H9 (cell line): ENCODE measurements around the gene NR3C2. TPM values are rescaled to one million over a fixed set of nuclear protein-coding genes. Genes with fewer than 3 reads are reported as not detected.

Experiments used
- DNase-seq: peaks from one replicate; pipeline ENCODE4 v3.0.0-alpha.2; 2017
- H2AFZ ChIP-seq: one replicate; pipeline ENCODE4 v1.6.1; 2013; ENCODE audit warnings: mild to moderate bottlenecking, low read length, control low read depth, moderate library complexity
- H2AK5ac ChIP-seq: 2 replicates; pipeline ENCODE4 v1.6.1; 2013; ENCODE audit warnings: low read length, control low read depth, mixed read lengths; ENCODE audit not compliant: insufficient read length
- H2BK120ac ChIP-seq: one replicate; pipeline ENCODE4 v1.6.1; 2013; ENCODE audit warnings: low read depth, mild to moderate bottlenecking, low read length, control low read depth, inconsistent platforms; ENCODE audit not compliant: poor library complexity, severe bottlenecking
- H2BK12ac ChIP-seq: 2 replicates; pipeline ENCODE4 v1.6.1; 2013; ENCODE audit warnings: low read length, control low read depth, mixed read lengths, low read depth; ENCODE audit not compliant: insufficient read length
- H2BK15ac ChIP-seq: 2 replicates; pipeline ENCODE4 v1.6.1; 2013; ENCODE audit warnings: low read depth, low read length, control low read depth
- H2BK20ac ChIP-seq: one replicate; pipeline ENCODE4 v1.6.1; 2013; ENCODE audit warnings: low read depth, mild to moderate bottlenecking, low read length, control low read depth, inconsistent platforms; ENCODE audit not compliant: poor library complexity, severe bottlenecking
- H2BK5ac ChIP-seq: 2 replicates; pipeline ENCODE4 v1.6.1; 2013; ENCODE audit warnings: low read length, control low read depth, mixed read lengths; ENCODE audit not compliant: insufficient read length
- H3K14ac ChIP-seq: 2 replicates; pipeline ENCODE4 v1.6.1; 2013; ENCODE audit warnings: low read length, control low read depth; ENCODE audit not compliant: insufficient read depth
- H3K18ac ChIP-seq: 2 replicates; pipeline ENCODE4 v1.6.1; 2013; ENCODE audit warnings: low read depth, mild to moderate bottlenecking, mixed read lengths, low read length, control low read depth; ENCODE audit not compliant: insufficient read length
- H3K23ac ChIP-seq: 2 replicates; pipeline ENCODE4 v1.6.1; 2013; ENCODE audit warnings: low read length, control low read depth, mixed read lengths, low read depth; ENCODE audit not compliant: insufficient read length
- H3K23me2 ChIP-seq: 2 replicates; pipeline ENCODE4 v1.6.1; 2013; ENCODE audit warnings: low read depth, mild to moderate bottlenecking, mixed read lengths, low read length, control low read depth; ENCODE audit not compliant: insufficient read length, poor library complexity, severe bottlenecking
- H3K27ac ChIP-seq: 2 replicates; pipeline ENCODE4 v1.5.1; 2013; ENCODE audit warnings: low read length, control low read depth, mixed read lengths, low read depth; ENCODE audit not compliant: insufficient read length
- H3K27me3 ChIP-seq: 2 replicates; pipeline ENCODE4 v1.6.1; 2013; ENCODE audit warnings: low read length, control low read depth, inconsistent platforms; ENCODE audit not compliant: insufficient read depth
- H3K4ac ChIP-seq: 2 replicates; pipeline ENCODE4 v1.6.1; 2013; ENCODE audit warnings: low read depth, mild to moderate bottlenecking, control low read depth, inconsistent platforms, low read length, moderate library complexity
- H3K4me1 ChIP-seq: 2 replicates; pipeline ENCODE4 v1.6.1; 2013; ENCODE audit warnings: low read length, control low read depth, inconsistent platforms; ENCODE audit not compliant: insufficient read depth
- H3K4me2 ChIP-seq: 2 replicates; pipeline ENCODE4 v1.6.1; 2013; ENCODE audit warnings: low read length, control low read depth, mixed read lengths; ENCODE audit not compliant: insufficient read length, insufficient read depth
- H3K56ac ChIP-seq: 2 replicates; pipeline ENCODE4 v1.6.1; 2013; ENCODE audit warnings: low read depth, mild to moderate bottlenecking, mixed read lengths, low read length, control low read depth; ENCODE audit not compliant: insufficient read length
- H3K79me1 ChIP-seq: 2 replicates; pipeline ENCODE4 v1.6.1; 2013; ENCODE audit warnings: low read depth, mild to moderate bottlenecking, moderate library complexity, low read length, control low read depth, inconsistent platforms; ENCODE audit not compliant: insufficient read depth, poor library complexity, severe bottlenecking
- H3K79me2 ChIP-seq: 2 replicates; pipeline ENCODE4 v1.6.1; 2013; ENCODE audit warnings: low read length, control low read depth, inconsistent platforms; ENCODE audit not compliant: insufficient read depth
- H3K9ac ChIP-seq: 2 replicates; pipeline ENCODE4 v1.6.1; 2013; ENCODE audit warnings: low read length, control low read depth, mixed read lengths; ENCODE audit not compliant: insufficient read length; ENCODE audit errors: extremely low read depth
- H3K9me3 ChIP-seq: one replicate; pipeline ENCODE4 v1.6.1; 2013; ENCODE audit warnings: low read depth, low read length, inconsistent platforms; ENCODE audit not compliant: control insufficient read depth
- H3T11ph ChIP-seq: one replicate; pipeline ENCODE4 v1.6.1; 2013; ENCODE audit warnings: mild to moderate bottlenecking, low read length, control low read depth, inconsistent platforms
- H4K20me1 ChIP-seq: one replicate; pipeline ENCODE4 v1.6.1; 2013; ENCODE audit not compliant: control insufficient read depth, insufficient read length, insufficient read depth
- H4K5ac ChIP-seq: 2 replicates; pipeline ENCODE4 v1.6.1; 2013; ENCODE audit warnings: low read depth, mild to moderate bottlenecking, mixed read lengths, low read length, control low read depth; ENCODE audit not compliant: insufficient read length
- H4K8ac ChIP-seq: replicated peaks from 2 replicates; pipeline ENCODE4 v1.6.1; 2013; ENCODE audit warnings: low read length, control low read depth, mixed read lengths, low read depth; ENCODE audit not compliant: insufficient read length
- H4K91ac ChIP-seq: 2 replicates; pipeline ENCODE4 v1.6.1; 2013; ENCODE audit warnings: low read depth, mild to moderate bottlenecking, moderate library complexity, mixed read lengths, low read length, control low read depth; ENCODE audit not compliant: insufficient read length
- H3K27ac Mint-ChIP-seq, 3 experiments: 2 replicates in 2 of 3; 3 replicates in 1 of 3; pipeline ENCODE4 v1.8.0; 2020 to 2021; ENCODE audit warnings: mixed read lengths in 3 of 3, mild to moderate bottlenecking in 1 of 3, moderate library complexity in 1 of 3
- H3K27me3 Mint-ChIP-seq: 2 replicates; pipeline ENCODE4 v1.8.0; 2021; ENCODE audit warnings: low read depth, mild to moderate bottlenecking, moderate library complexity, mixed read lengths
- H3K36me3 Mint-ChIP-seq, 3 experiments: 2 replicates in 2 of 3; 3 replicates in 1 of 3; pipeline ENCODE4 v1.8.0; 2020 to 2021; ENCODE audit warnings: low read depth in 3 of 3, mixed read lengths in 3 of 3; ENCODE audit not compliant: insufficient read depth in 1 of 3
- H3K4me1 Mint-ChIP-seq, 2 experiments: 2 replicates each; pipeline ENCODE4 v1.8.0; 2020; ENCODE audit warnings: mixed read lengths in 2 of 2
- H3K4me3 Mint-ChIP-seq, 2 experiments: 2 replicates in 1 of 2; 3 replicates in 1 of 2; pipeline ENCODE4 v1.8.0; 2020 to 2021; ENCODE audit warnings: mild to moderate bottlenecking in 2 of 2, mixed read lengths in 2 of 2, moderate library complexity in 1 of 2
- H3K9me3 Mint-ChIP-seq, 2 experiments: 2 replicates in 1 of 2; 3 replicates in 1 of 2; pipeline ENCODE4 v1.8.0; 2020; ENCODE audit warnings: mild to moderate bottlenecking in 2 of 2, mixed read lengths in 2 of 2, moderate library complexity in 1 of 2
- CTCF ChIP-seq: fragments of 200-600 bp; sonication (generic); conservative IDR thresholded peaks from 3 replicates; pipeline ENCODE4 v1.8.0; 2021; ENCODE audit warnings: antibody characterized with exemption, mild to moderate bottlenecking
- WGBS: extraction: QIAGEN DNeasy Blood & Tissue Kit; methylation state at CpG from one replicate; pipeline ENCODE4 v1.1.7; 2013; ENCODE audit warnings: missing lambda C conversion rate, low lambda C conversion rate, mixed read lengths; ENCODE audit not compliant: insufficient read length; ENCODE audit errors: extremely low coverage; 5-methylcytosine and 5-hydroxymethylcytosine counted together
- total RNA-seq: library from RNA; stranded (reverse); gene quantifications from 2 replicates; pipeline ENCODE4 v1.2.1, GENCODE V29; 2021

The NR3C2 gene
- total RNA-seq, 1 experiment from 2014 or later: 1.4 TPM

GRCh38 chr4:148380291-148380690 is 61.9 kb downstream of the NR3C2 start:
- Histone ChIP-seq H3K18ac (no peak overlapping the region), H3K9ac (no peak overlapping the region), H2AFZ (no peak overlapping the region), H3K56ac (no peak overlapping the region), H3K9me3 (no peaks in the 10 kb centered on the region), H4K8ac (no peak overlapping the region), H4K91ac (no peak overlapping the region), H2BK20ac (no peak overlapping the region), H3K23ac (no peak overlapping the region), H2BK5ac (no peak overlapping the region), H2AK5ac (no peak overlapping the region), H3T11ph (no peak overlapping the region), H3K23me2 (no peaks in the 10 kb centered on the region), H3K79me2 (no peaks in the 10 kb centered on the region), H2BK120ac (no peak overlapping the region), H4K5ac (no peak overlapping the region), H3K4me2 (no peak overlapping the region), H3K14ac (no peak overlapping the region), H2BK12ac (no peak overlapping the region), H4K20me1 (no peaks in the 10 kb centered on the region), H2BK15ac (no peak overlapping the region), H3K79me1 (no peaks in the 10 kb centered on the region), H3K27me3 (no peaks in the 10 kb centered on the region), H3K4ac (no peak overlapping the region), H3K4me1 (no peaks in the 10 kb centered on the region), H3K27ac (no peak overlapping the region)
- Mint-ChIP-seq H3K9me3 (no peaks in the 10 kb centered on the region), H3K4me3 (no peak overlapping the region), H3K4me1 (no peaks in the 10 kb centered on the region), H3K36me3 (no peaks in the 10 kb centered on the region), H3K27me3 (no peaks in the 10 kb centered on the region), H3K27ac (no peak overlapping the region)
- DNase-seq: no peak
- TF ChIP-seq CTCF: no peak
- WGBS: no CpG with 5 or more reads among the region's 4 CpGs
